Ovary (tissue), 9 donors: ENCODE results near the gene RGS10. TPM values are rescaled to one million over a fixed set of nuclear protein-coding genes. Genes with fewer than 3 reads are reported as not detected.

Source experiments
- DNase-seq, 5 donors: peaks; one replicate each; pipeline ENCODE4 v3.0.0-alpha.2; 2019 to 2020
- H3K27ac ChIP-seq, 2 donors: fragments of 200-600 bp; one replicate each; pipeline versions ENCODE4 v1.5.1 to v1.8.0; 2019 to 2022
- H3K27me3 ChIP-seq: fragments of 200-600 bp; one replicate; pipeline ENCODE4 v1.8.0; 2022
- H3K36me3 ChIP-seq: fragments of 200-600 bp; sonication (generic); one replicate; pipeline ENCODE4 v1.5.1; 2019
- H3K4me1 ChIP-seq: one replicate; pipeline ENCODE4 v1.8.1; 2013; ENCODE audit warnings: mild to moderate bottlenecking, moderate library complexity; ENCODE audit not compliant: insufficient read depth
- H3K4me3 ChIP-seq: fragments of 200-600 bp; sonication (generic); one replicate; pipeline ENCODE4 v1.5.1; 2017
- H3K9me3 ChIP-seq, 2 donors: fragments of 200-600 bp in 1 of 2; sonication (generic) in 1 of 2; one replicate each; pipeline versions ENCODE4 v1.5.1 to v1.8.1; 2013 to 2019; ENCODE audit warnings: mild to moderate bottlenecking in 1 of 2, moderate library complexity in 1 of 2
- EP300 ChIP-seq: sonication (generic); formaldehyde crosslinking; IDR thresholded peaks from one replicate; pipeline ENCODE4 v1.6.1; 2017; ENCODE audit warnings: antibody characterized with exemption
- POLR2A ChIP-seq: fragments of 450-650 bp; IDR thresholded peaks from one replicate; pipeline ENCODE4 v1.6.1; 2017; ENCODE audit warnings: antibody characterized with exemption, mild to moderate bottlenecking, moderate library complexity
- WGBS, 3 donors: extraction: QIAGEN DNeasy Blood & Tissue Kit in 1 of 3; methylation state at CpG; one replicate each; pipeline versions ENCODE4 v1.1.5 to v1.1.7; 2013 to 2017; 5-methylcytosine and 5-hydroxymethylcytosine counted together
- intact Hi-C, 4 donors: fragments of 100-400 bp; cut with DNase I; formaldehyde crosslinking; loops; one replicate each; pipeline versions ENCODE4 v1.11.0 to v1.15.1; 2022 to 2023
- polyA plus RNA-seq, 2 donors: library from polyadenylated mRNA; stranded (reverse); fragments of 200-250 nt in 1 of 2; fragments of 350-450 nt in 1 of 2; fragmentation: Illumina TruSeq in 1 of 2; extraction: RNeasy Lipid Tissue Mini Kit (QIAGEN cat#74804) in 1 of 2; gene quantifications; one replicate each; pipeline ENCODE4 v1.2.3, GENCODE V29; 2013 to 2014
- total RNA-seq, 7 donors: library from RNA; depleted of rRNA in 2 of 7; stranded (reverse); fragments of >200 nt in 2 of 7; fragmentation: NEBNext Ultra II Directional in 3 of 7; extraction: Animal tissue kit (Norgen Biotek cat#: 25700) in 3 of 7; gene quantifications; one replicate each; pipeline versions ENCODE4 v1.1.0 to v1.2.4, GENCODE V29; 2016 to 2023
- TF ChIP-seq, protein P1 (sequence below), 3 donors: fragments of 450-650 bp in 2 of 3; fragments of 200-600 bp in 1 of 3; IDR thresholded peaks; one replicate each; pipeline versions ENCODE4 v1.5.1 to v1.8.0; 2016 to 2022; ENCODE audit warnings: antibody characterized with exemption in 3 of 3, mild to moderate bottlenecking in 1 of 3
- donor health status: DM: no; HTN: no; CAD: no; lungs with moderate emphysema.
- donor health status: DM: no; HTN: no; CAD: no.
- donor health status: Bipolar disorder and iron deficiency.
- donor health status: DM: yes; HTN: yes; CAD: no.
- donor health status: DM: no; HTN: no; CAD: no.
- donor health status: DM: yes; HTN: yes; CAD: no.

Gene RGS10
- total and polyA plus RNA-seq, 9 donors = 7.6 to 63.3 (median 20.4) TPM

- intact Hi-C loops = no loop called here
- Histone ChIP-seq H3K4me1 (peaks cover 2% of the 10 kb centered on the region), H3K36me3 (no peaks in the 10 kb centered on the region), H3K9me3 (no peaks in the 10 kb centered on the region), H3K27ac (no peak overlapping the region), H3K4me3 (no peak overlapping the region), H3K27me3 (no peaks in the 10 kb centered on the region)
- no peak for TF ChIP-seq POLR2A
- no peak for TF ChIP-seq EP300
- TF ChIP-seq, protein P1, sequence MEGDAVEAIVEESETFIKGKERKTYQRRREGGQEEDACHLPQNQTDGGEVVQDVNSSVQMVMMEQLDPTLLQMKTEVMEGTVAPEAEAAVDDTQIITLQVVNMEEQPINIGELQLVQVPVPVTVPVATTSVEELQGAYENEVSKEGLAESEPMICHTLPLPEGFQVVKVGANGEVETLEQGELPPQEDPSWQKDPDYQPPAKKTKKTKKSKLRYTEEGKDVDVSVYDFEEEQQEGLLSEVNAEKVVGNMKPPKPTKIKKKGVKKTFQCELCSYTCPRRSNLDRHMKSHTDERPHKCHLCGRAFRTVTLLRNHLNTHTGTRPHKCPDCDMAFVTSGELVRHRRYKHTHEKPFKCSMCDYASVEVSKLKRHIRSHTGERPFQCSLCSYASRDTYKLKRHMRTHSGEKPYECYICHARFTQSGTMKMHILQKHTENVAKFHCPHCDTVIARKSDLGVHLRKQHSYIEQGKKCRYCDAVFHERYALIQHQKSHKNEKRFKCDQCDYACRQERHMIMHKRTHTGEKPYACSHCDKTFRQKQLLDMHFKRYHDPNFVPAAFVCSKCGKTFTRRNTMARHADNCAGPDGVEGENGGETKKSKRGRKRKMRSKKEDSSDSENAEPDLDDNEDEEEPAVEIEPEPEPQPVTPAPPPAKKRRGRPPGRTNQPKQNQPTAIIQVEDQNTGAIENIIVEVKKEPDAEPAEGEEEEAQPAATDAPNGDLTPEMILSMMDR (IDR thresholded peaks at IDR 0.05) = no peak
- no peak for DNase-seq
- WGBS, 3 donors = 90 to 94% (median 92%) methylated on average over 13 of the region's 13 CpGs
Measured at GRCh38 chr10:119524720-119525070, 17.8 kb downstream of the RGS10 start.

DNA sequence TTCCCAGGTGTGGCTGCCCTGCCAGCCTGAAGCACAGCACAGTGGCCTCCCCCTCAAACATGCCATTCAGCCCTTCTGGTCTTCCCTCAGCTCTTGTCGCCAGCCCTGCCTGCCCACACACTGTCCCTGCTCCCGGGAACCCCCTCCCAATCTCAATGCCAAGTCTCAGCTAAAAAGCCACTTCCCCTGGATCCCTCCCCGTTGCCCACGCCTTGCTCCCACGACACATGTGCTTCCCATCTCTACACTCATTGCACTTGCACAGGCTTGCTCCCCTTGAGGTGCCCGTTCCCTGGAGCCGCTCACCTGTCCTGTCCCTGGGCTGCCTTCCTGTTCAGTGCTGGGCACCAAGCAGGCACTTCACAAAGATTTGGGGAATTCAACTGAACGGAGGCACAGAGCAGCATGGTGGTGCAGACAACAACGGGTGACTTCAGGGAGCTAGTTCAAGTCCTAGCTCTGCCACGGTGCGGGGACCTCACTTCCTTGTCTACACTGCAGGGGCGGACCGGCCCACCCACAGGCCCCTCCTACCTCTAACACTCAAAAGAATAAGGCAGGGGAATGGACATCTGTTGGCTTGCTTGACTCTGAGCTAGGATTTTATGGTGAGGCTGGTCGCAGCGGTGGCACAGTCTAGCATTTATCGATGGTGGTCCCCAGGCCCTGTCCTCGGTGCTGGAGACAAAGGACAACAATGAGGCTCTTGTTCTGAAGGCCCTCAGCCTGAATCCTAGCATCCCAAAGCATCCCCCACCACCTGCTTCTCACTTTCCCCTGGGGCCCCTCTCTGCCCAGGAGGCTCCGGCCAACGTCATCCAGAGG, 18.4 kb downstream of the RGS10 start:
- H3K9me3 ChIP-seq = no peaks in the 10 kb centered on the region
- 94 to 95% (median 95%) methylated on average over 19 of the region's 19 CpGs for WGBS, 3 donors
- no peak overlapping the region for H3K27ac ChIP-seq
- DNase-seq = no peak
- no peaks in the 10 kb centered on the region for H3K27me3 ChIP-seq
- TF ChIP-seq EP300 (no peak), POLR2A (no peak)
- TF ChIP-seq, protein P1 (IDR thresholded peaks at IDR 0.05) = no peak
- no peaks in the 10 kb centered on the region for H3K36me3 ChIP-seq
- peaks cover 2% of the 10 kb centered on the region for H3K4me1 ChIP-seq
- intact Hi-C loops = no loop called here
- H3K4me3 ChIP-seq = no peak overlapping the region

GRCh38 chr10:119522747-119523426, 19.6 kb downstream of the RGS10 start:
- TF ChIP-seq, protein P1 (IDR thresholded peaks at IDR 0.05) = no peak
- TF ChIP-seq EP300 = no peak
- no peak for TF ChIP-seq POLR2A
- Histone ChIP-seq H3K36me3 (no peaks in the 10 kb centered on the region), H3K27me3 (no peaks in the 10 kb centered on the region), H3K27ac (no peak overlapping the region), H3K9me3 (no peaks in the 10 kb centered on the region), H3K4me3 (no peak overlapping the region), H3K4me1 (peaks cover 2% of the 10 kb centered on the region)
- 96 to 97% (median 97%) methylated on average over 11 of the region's 11 CpGs for WGBS, 3 donors
- intact Hi-C loops = no loop called here
- no peak for DNase-seq

- 71 to 78% (median 76%) methylated on average over 6 of the region's 6 CpGs for WGBS, 3 donors
- TF ChIP-seq POLR2A (no peak), EP300 (no peak)
- TF ChIP-seq, protein P1 (IDR thresholded peaks at IDR 0.05) = no peak
Measured at GRCh38 chr10:119521443-119522204, 20.9 kb downstream of the RGS10 start.

More at GRCh38 chr10:119521443-119522204, 20.9 kb downstream of the RGS10 start:
- Histone ChIP-seq H3K4me3 (no peak overlapping the region), H3K4me1 (peaks cover 2% of the 10 kb centered on the region), H3K36me3 (no peaks in the 10 kb centered on the region), H3K9me3 (no peaks in the 10 kb centered on the region), H3K27ac (no peak overlapping the region), H3K27me3 (no peaks in the 10 kb centered on the region)
- intact Hi-C loops = no loop called here
- DNase-seq = no peak
